SKM-1 (cell line): ENCODE measurements around the gene AJM1.

ENCODE experiments used
- DNase-seq: peaks from one replicate; lab custom pipeline; 2025; ENCODE audit not compliant: unreplicated experiment; lab: John Stamatoyannopoulos, UW

The AJM1 gene

DNA sequence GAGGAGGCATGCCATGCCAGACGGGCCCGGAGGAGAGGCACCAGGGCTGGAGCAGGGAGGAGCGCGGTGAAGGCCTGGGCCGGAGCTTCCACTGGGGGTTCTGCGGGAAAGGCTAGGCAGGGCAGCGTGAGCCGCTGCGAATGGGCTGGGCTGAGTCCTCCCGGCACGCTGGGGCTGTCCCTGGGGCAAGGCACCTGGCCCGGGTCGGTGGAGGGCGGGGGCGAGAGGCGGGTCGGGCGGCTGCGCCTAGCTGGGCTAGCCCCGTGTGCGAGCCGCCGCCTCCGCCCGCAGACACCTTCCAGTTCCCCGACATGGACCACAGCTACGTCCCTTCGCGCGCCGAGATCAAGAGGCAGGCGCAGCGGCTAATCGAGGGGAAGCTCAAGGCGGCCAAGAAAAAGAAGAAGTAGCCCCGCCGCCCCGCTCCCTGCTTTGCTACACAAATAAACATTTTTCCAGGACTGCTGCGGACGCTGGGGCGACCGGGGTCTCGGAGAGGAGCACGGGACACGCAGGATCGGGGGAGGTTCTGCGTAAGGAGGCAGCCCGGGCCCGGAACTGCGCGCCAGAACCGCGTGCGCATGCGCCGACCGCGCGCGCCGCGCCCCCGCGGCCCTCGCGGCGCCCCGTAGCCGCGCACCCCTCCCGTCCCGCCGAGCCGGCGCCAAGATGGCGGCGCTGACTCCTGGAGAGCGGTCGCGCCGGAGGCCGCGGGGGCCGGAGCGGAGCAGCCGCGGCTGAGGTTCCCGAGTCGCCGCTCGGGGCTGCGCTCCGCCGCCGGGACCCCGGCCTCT is 34.8 kb upstream of the AJM1 start, which contains the start of gene RABL6:
RABL6 (plus strand) TSS at position 668 of the 794 bp plus-strand sequence. CDS start 249 bp downstream, outside the sequence.
- peak; percentile 77 for DNase-seq

GRCh38 chr9:136808075-136808805 is 34.0 kb upstream of the AJM1 start:
- no peak for DNase-seq

DNA sequence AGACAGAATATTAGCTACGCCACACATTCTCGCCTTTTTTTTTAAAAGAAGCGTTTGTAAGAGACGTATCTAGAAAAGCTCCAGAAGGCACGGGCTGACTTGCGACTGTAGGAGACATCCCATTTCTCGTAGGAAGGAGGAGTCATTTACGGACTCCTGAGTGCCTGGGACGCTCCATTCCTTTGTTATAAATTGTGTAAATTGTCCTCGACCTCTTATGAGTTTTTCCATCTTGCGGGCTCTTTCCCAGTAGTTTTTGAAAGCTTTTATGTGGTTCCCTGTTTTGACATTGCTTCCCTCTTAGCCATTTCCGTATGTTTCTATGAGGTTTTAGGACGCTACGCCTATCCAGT is 33.5 kb upstream of the AJM1 start:
- DNase-seq, result no peak

- DNase-seq, result no peak
These were observed 27.4 kb upstream of the AJM1 start for GRCh38 chr9:136814725-136815421.

- DNase-seq, result no peak
These were observed 26.9 kb upstream of the AJM1 start for GRCh38 chr9:136815422-136815782.

- no peak for DNase-seq
These were observed 21.1 kb upstream of the AJM1 start for GRCh38 chr9:136820971-136821825.

DNA sequence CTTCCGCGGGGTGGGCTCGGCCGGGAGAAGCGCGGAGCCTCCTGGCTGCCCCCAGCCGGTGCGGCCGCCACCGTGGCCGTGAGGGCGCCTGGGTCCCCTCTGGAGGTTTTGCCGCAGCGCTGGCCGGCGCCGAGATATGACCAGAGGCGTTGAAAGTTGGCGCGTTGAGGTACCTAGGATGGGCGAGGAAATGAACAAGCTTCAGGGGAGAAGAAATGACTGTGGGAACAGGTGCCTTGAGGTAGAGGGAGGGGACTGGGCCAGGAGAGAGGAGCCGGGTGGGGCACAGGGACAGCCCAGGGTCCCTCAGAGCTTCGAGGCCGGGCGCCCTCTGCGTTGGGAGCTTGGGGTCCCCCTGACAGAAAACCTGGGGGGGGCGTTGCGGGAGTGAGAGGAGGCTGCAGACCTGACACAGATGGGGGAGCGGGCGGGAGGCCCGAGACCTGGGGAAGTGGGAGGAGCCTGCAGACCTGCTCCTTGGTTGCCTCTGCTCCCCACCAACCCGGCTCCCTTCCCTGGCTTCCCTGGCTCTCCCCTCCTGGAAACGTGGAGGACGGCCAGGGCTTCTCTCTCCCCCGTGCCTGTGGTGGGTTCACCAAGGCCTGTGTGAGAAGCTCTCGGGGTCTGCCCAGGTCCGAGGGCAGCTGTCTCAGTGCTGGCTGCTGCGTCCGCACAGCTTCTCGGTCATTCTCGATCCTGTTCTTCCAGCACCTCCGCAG is 20.3 kb upstream of the AJM1 start:
- no peak for DNase-seq

DNA sequence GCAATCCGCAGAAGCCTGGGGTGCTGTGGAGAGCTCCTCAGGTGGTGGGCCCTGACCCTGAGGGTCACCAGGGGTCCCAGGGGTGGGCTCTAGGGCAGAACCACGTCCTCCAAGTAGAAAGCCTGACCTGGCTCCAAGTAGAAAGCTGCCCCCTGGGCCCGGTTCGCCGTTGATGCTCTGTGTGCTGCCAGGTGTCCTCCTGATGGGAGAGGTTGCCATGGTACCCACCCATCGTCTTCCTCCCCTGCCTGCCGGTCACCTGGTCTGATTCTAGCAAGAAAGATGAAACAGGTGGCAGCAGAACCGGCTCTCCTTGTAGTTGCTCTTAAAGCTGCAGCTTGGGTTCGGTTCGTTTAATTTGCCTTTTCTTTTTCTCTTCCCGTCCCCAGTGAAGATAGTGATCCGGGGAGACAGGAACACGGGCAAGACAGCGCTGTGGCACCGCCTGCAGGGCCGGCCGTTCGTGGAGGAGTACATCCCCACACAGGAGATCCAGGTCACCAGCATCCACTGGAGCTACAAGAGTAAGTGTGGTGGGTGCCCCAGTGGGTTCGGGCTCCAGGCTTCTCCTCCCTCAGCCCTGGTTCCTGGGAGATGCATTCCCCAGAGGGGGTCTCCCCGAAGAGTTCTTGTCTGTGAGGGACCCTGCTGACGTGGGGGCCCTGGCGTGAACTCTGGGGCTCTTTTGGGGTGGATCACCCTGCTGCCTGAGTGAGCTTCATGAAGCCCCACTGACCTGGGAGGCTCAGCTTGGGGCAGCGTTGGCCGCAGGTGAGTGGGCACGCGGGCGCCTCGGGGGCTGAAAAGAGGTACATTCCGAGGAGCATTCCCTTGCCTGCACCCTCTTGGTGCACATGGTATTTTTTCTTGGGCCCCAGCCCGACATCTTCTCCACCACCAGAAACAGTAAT is 18.9 kb upstream of the AJM1 start:
- DNase-seq, result no peak

GRCh38 chr9:136824496-136825225 is 17.6 kb upstream of the AJM1 start:
- DNase-seq, result no peak

DNA sequence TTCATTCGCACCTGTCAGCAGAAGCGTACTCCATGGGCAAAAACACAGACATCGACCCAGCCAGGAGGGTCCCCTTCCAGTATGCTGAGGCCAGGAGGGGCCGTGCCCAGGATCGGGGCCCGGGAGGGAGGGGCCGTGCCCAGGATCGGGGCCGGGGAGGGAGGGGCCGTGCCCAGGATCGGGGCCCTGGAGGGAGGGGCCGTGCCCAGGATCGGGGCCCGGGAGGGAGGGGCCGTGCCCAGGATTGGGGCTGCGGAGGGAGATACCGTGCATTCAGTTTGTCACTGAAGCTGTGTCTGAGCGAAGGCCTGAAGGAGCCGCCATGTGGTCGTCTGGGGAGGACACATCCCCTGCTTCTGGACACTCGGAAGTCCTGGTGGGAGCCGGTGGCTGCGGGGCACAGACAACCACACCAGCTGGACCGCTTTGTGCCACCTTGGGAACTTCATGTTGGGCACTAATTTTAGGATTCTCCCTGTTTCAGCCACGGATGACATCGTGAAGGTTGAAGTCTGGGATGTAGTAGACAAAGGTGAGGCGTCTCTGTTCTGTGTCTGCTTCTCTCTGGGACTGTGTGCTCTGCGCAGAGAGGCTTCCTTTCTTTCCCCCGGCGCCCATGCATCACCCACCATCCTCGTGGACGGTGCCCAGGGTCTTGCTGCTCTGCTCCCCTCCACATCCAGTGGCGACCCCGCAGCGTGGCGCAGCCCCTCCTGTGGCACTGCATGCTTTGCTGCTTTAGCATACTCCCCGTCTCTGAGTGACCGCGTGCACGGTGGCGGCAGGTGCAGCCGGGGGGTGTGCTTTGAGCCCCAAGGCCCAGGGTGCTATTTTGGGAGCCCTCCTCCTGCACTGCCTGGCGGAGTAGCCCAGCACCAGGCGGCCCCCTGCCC is 16.7 kb upstream of the AJM1 start:
- no peak for DNase-seq

DNA sequence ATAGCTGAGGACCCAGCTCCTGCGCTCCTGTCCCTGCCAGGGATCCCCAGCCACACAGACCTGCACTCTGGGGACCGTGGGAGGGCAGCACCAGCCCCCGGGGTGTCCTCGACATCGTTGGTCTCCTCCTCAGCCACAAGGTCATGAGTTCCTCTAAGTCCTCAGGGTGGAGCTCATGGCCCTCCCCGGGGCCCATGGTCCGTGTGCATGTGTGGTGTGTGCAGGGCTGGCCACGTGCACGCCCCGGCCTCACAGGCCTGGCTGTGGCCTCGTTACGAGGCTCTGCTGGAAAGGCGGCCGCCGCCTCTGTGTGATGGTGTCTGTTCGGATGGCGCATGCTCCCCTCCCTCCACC is 16.1 kb upstream of the AJM1 start:
- DNase-seq, result no peak

GRCh38 chr9:136826703-136827582 is 15.3 kb upstream of the AJM1 start:
- DNase-seq, result no peak

DNA sequence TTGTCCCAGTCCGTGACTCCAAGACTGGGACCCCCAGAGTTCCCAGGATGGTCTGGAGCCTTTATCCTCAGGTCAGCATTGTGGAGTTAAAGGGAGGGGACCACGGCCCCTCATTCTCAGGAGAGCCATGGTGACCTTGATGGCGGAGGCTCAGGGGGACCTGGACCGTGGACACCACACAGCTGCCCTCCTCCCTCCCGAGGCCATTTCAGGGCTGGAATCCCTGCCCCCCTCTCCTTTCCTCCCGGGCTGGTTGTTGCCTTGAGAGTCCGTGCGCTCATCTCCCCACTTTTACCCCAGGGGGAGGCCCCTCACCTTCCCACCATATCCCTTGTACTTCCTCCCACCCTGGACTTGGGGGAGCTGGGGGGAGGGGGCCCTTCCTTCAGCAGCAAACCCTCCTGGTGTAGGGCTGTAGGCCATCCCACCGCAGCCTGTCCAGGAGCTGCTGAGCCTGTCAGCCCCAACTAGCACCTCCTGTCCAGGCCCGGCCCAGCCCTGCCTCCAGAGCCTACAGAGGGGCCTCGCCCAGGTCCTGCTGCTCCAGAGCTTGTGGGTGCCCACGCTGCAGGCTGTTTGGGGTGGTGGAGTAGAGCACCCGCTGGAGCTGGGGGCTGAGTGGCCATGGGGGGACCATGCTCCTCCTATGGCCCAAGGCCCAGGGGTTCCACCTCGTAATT is 14.3 kb upstream of the AJM1 start:
- no peak for DNase-seq

- no peak for DNase-seq
These were observed 13.7 kb upstream of the AJM1 start for GRCh38 chr9:136828474-136829140.

DNA sequence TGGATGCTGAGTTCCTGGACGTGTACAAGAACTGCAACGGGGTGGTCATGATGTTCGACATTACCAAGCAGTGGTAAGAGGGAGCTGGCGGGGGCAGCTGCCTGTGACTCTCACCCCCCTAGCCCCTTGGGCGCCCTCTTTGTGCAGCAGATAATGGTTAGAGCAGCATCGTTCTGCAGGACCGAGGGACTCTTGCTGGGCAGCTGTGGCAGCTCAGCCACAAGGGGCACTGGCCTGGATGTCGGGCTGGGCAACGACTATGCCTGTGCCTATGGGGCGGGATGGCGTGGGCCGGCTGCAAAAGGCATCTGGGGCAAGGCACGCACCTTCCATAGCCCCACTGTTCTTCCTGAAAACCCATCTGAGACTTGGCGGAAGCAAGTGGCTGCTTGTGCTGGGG is 12.9 kb upstream of the AJM1 start:
- DNase-seq, result no peak
